Osteoblast (primary cell): ENCODE data around the gene AGBL4. TPM values are rescaled to one million over a fixed set of nuclear protein-coding genes. Genes with fewer than 3 reads are reported as not detected.

Experiments
- DNase-seq: peaks from one replicate; pipeline ENCODE4 v3.0.0; 2011; ENCODE audit warnings: low spot score, mixed read lengths; ENCODE audit not compliant: insufficient read length; ENCODE audit errors: missing footprints
- H2AFZ ChIP-seq: 2 replicates; pipeline ENCODE4 v1.6.0; 2011; ENCODE audit warnings: mild to moderate bottlenecking, low read length
- H3K27ac ChIP-seq: 2 replicates; pipeline ENCODE4 v1.5.1; 2011; ENCODE audit warnings: mild to moderate bottlenecking, low read depth, low read length, moderate library complexity
- H3K27me3 ChIP-seq: 2 replicates; pipeline ENCODE4 v1.6.0; 2012; ENCODE audit warnings: mild to moderate bottlenecking, control low read depth, inconsistent platforms, low read length, moderate library complexity; ENCODE audit not compliant: insufficient read depth
- H3K36me3 ChIP-seq: 2 replicates; pipeline ENCODE4 v1.5.1; 2011; ENCODE audit warnings: mild to moderate bottlenecking, low read length, control low read depth, moderate library complexity; ENCODE audit not compliant: insufficient read depth
- H3K4me1 ChIP-seq: 2 replicates; pipeline ENCODE4 v1.5.1; 2011; ENCODE audit warnings: mild to moderate bottlenecking, low read length, control low read depth, moderate library complexity; ENCODE audit not compliant: insufficient read depth
- H3K4me2 ChIP-seq: 2 replicates; pipeline ENCODE4 v1.6.0; 2011; ENCODE audit warnings: mild to moderate bottlenecking, low read length; ENCODE audit not compliant: insufficient read depth
- H3K4me3 ChIP-seq: fragments of 200-600 bp; sonication (generic); 3 replicates; pipeline ENCODE4 v1.5.1; 2012; ENCODE audit warnings: mild to moderate bottlenecking, low read length, inconsistent platforms; ENCODE audit not compliant: insufficient read depth
- H3K79me2 ChIP-seq: 2 replicates; pipeline ENCODE4 v1.6.0; 2012; ENCODE audit warnings: mild to moderate bottlenecking, low read length, control low read depth, inconsistent platforms; ENCODE audit not compliant: insufficient read depth
- H3K9me3 ChIP-seq: 2 replicates; pipeline ENCODE4 v1.5.1; 2011; ENCODE audit warnings: low read depth, low read length, control low read depth
- H4K20me1 ChIP-seq: 2 replicates; pipeline ENCODE4 v1.6.0; 2012; ENCODE audit warnings: mild to moderate bottlenecking, low read length, control low read depth; ENCODE audit not compliant: insufficient read depth
- CTCF ChIP-seq: IDR thresholded peaks from 2 replicates; pipeline ENCODE4 v1.5.1; 2011; ENCODE audit warnings: mild to moderate bottlenecking, low read depth, low read length, moderate library complexity; ENCODE audit errors: extremely low read depth
- total RNA-seq: library from RNA; depleted of rRNA; stranded (reverse); fragments of >200 nt; gene quantifications from 2 replicates; pipeline ENCODE4 v1.2.3, GENCODE V29; 2012

Gene AGBL4
- total RNA-seq, 1 donor: not detected

GRCh38 chr1:48772211-48772610, 1251.5 kb downstream of the AGBL4 start:
- Histone ChIP-seq H3K4me1 (no peaks in the 10 kb centered on the region), H4K20me1 (no peaks in the 10 kb centered on the region), H3K27me3 (peaks cover 21% of the 10 kb centered on the region), H3K4me2 (no peak overlapping the region), H3K9me3 (no peaks in the 10 kb centered on the region), H3K79me2 (no peaks in the 10 kb centered on the region), H3K36me3 (no peaks in the 10 kb centered on the region), H3K27ac (no peak overlapping the region), H3K4me3 (no peak overlapping the region), H2AFZ (no peak overlapping the region)
- DNase-seq: no peak
- no peak for TF ChIP-seq CTCF

GRCh38 chr1:48771561-48771960, 1252.2 kb downstream of the AGBL4 start:
- no peak overlapping the region for H3K27ac ChIP-seq
- no peaks in the 10 kb centered on the region for H3K36me3 ChIP-seq
- no peak overlapping the region for H2AFZ ChIP-seq
- H3K27me3 ChIP-seq: peaks cover 18% of the 10 kb centered on the region
- H3K79me2 ChIP-seq: no peaks in the 10 kb centered on the region
- no peaks in the 10 kb centered on the region for H4K20me1 ChIP-seq
- H3K4me1 ChIP-seq: no peaks in the 10 kb centered on the region
- no peak for DNase-seq
- no peak overlapping the region for H3K4me3 ChIP-seq
- no peak overlapping the region for H3K4me2 ChIP-seq
- no peak for TF ChIP-seq CTCF
- no peaks in the 10 kb centered on the region for H3K9me3 ChIP-seq

- H3K4me2 ChIP-seq: no peak overlapping the region
- H3K36me3 ChIP-seq: no peaks in the 10 kb centered on the region
- H3K27ac ChIP-seq: no peak overlapping the region
- no peaks in the 10 kb centered on the region for H4K20me1 ChIP-seq
- no peaks in the 10 kb centered on the region for H3K79me2 ChIP-seq
- no peak overlapping the region for H3K4me3 ChIP-seq
- no peak for TF ChIP-seq CTCF
- no peaks in the 10 kb centered on the region for H3K9me3 ChIP-seq
- no peak overlapping the region for H2AFZ ChIP-seq
- no peaks in the 10 kb centered on the region for H3K27me3 ChIP-seq
- no peaks in the 10 kb centered on the region for H3K4me1 ChIP-seq
- DNase-seq: no peak
Measured at GRCh38 chr1:48767975-48768510, 1255.7 kb downstream of the AGBL4 start.

- Histone ChIP-seq H3K9me3 (no peaks in the 10 kb centered on the region), H3K4me2 (no peak overlapping the region), H3K36me3 (no peaks in the 10 kb centered on the region), H2AFZ (no peak overlapping the region), H3K79me2 (no peaks in the 10 kb centered on the region), H3K4me3 (no peak overlapping the region), H4K20me1 (no peaks in the 10 kb centered on the region), H3K27me3 (no peaks in the 10 kb centered on the region), H3K27ac (no peak overlapping the region), H3K4me1 (no peaks in the 10 kb centered on the region)
- DNase-seq: no peak
- no peak for TF ChIP-seq CTCF
Measured at GRCh38 chr1:48765335-48765734, 1258.4 kb downstream of the AGBL4 start.
